ENCODE measurements around the gene KIT.

- no peak for TF ChIP-seq CTCF (IDR thresholded peaks at IDR 0.05; ENCODE audit: insufficient read depth, low read length, poor library complexity, severe bottlenecking)
- TF ChIP-seq EZH2phosphoT487 (conservative IDR thresholded peaks at IDR 0.05; ENCODE audit: low read length), result no peak
Observed at GRCh38 chr4:54662123-54662522, 4.4 kb downstream of the KIT start.

Data from SU-DHL-6 (cell line).